ENCODE measurements around the gene TMEM54. TPM values are rescaled to one million over a fixed set of nuclear protein-coding genes. Genes with fewer than 3 reads are reported as not detected.

Gene TMEM54
- total and polyA plus RNA-seq, 2 donors (not counting 1 experiment from before 2014, with no cell fraction given), result 0.13 TPM; not detected in 1

GRCh38 chr1:32939655-32940371 is 38.6 kb upstream of the TMEM54 start:
- peaks cover 2 to 78% of the 10 kb centered on the region in 2 experiments for H3K36me3 ChIP-seq (replicated peaks in 1 of 2; ENCODE audit: control extremely low read depth in 1 of 2, control insufficient read depth in 1 of 2, extremely low read depth in 1 of 2, insufficient read depth in 2 of 2, low read length in 1 of 2)
- no peaks in the 10 kb centered on the region for H4K20me1 ChIP-seq (ENCODE audit: control insufficient read depth, insufficient read depth, low read length, poor library complexity, severe bottlenecking)
- H3K4me1 ChIP-seq (ENCODE audit: control insufficient read depth in 2 of 2, insufficient read depth in 2 of 2, low read length in 2 of 2), result no peaks in the 10 kb centered on the region
- DNase-seq (no peak), ATAC-seq (ENCODE audit: low read depth) (no peak)
- no peak overlapping the region for H3K4me3 ChIP-seq (ENCODE audit: control extremely low read depth in 1 of 5, extremely low read depth in 1 of 5, insufficient read depth in 1 of 5, low read depth in 2 of 5, low read length in 4 of 5)
- no peak overlapping the region for H3K4me3 Mint-ChIP-seq
- H3K27me3 Mint-ChIP-seq, result no peaks in the 10 kb centered on the region
- POLR2A ChIA-PET, result no interaction called here
- H3K4me1 Mint-ChIP-seq, result no peaks in the 10 kb centered on the region
- H2AFZ ChIP-seq (ENCODE audit: insufficient read depth, low read depth, low read length, poor library complexity, severe bottlenecking), result no peak overlapping the region
- H3K4me2 ChIP-seq (replicated peaks; ENCODE audit: low read depth, low read length, poor library complexity, severe bottlenecking), result no peak overlapping the region
- CTCF ChIA-PET, result interaction anchor here (1.0 to 15.0 kb wide), 7 partner anchors 15 to 147 kb away, joined by 3 to 205 read pairs (median 6); partner anchors contain the start of gene AZIN2
- H3K9me3 ChIP-seq (ENCODE audit: control extremely low read depth in 1 of 3, control insufficient read depth in 2 of 3, insufficient read depth in 1 of 3, low read length in 2 of 3), result no peaks in the 10 kb centered on the region
- no peak for TF ChIP-seq EZH2 (IDR thresholded peaks at IDR 0.05; ENCODE audit: borderline replicate concordance, insufficient read depth, low read depth, low read length, poor library complexity, severe bottlenecking)
- TF ChIP-seq, protein P1, sequence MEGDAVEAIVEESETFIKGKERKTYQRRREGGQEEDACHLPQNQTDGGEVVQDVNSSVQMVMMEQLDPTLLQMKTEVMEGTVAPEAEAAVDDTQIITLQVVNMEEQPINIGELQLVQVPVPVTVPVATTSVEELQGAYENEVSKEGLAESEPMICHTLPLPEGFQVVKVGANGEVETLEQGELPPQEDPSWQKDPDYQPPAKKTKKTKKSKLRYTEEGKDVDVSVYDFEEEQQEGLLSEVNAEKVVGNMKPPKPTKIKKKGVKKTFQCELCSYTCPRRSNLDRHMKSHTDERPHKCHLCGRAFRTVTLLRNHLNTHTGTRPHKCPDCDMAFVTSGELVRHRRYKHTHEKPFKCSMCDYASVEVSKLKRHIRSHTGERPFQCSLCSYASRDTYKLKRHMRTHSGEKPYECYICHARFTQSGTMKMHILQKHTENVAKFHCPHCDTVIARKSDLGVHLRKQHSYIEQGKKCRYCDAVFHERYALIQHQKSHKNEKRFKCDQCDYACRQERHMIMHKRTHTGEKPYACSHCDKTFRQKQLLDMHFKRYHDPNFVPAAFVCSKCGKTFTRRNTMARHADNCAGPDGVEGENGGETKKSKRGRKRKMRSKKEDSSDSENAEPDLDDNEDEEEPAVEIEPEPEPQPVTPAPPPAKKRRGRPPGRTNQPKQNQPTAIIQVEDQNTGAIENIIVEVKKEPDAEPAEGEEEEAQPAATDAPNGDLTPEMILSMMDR (IDR thresholded peaks at IDR 0.05), result no peak
- intact Hi-C loops (cut with micrococcal nuclease), result no loop called here
- H3K9me3 Mint-ChIP-seq (ENCODE audit: insufficient read depth), result no peaks in the 10 kb centered on the region
- WGBS (ENCODE audit: insufficient coverage), result 91% methylated on average over 4 of the region's 4 CpGs
- H3K27me3 ChIP-seq (replicated peaks in 1 of 4; ENCODE audit: control extremely low read depth in 1 of 4, control insufficient read depth in 3 of 4, insufficient read depth in 4 of 4, low read length in 3 of 4), result no peaks in the 10 kb centered on the region
- no peak overlapping the region for H3K27ac ChIP-seq (ENCODE audit: low read length in 2 of 2)
- H3K9ac ChIP-seq (ENCODE audit: low read length), result no peak overlapping the region
- H3K27ac Mint-ChIP-seq, result no peak overlapping the region
- H3K79me2 ChIP-seq (ENCODE audit: control insufficient read depth, insufficient read depth, low read length), result no peaks in the 10 kb centered on the region

- H3K79me2 ChIP-seq (ENCODE audit: control insufficient read depth, insufficient read depth, low read length), result no peaks in the 10 kb centered on the region
- WGBS (ENCODE audit: insufficient coverage), result 100% methylated on average over 3 of the region's 4 CpGs
- POLR2A ChIA-PET, result no interaction called here
- no peaks in the 10 kb centered on the region for H3K9me3 Mint-ChIP-seq (ENCODE audit: insufficient read depth)
- no peak for DNase-seq
- H3K27me3 Mint-ChIP-seq, result no peaks in the 10 kb centered on the region
- H3K27ac ChIP-seq (ENCODE audit: low read length in 2 of 2), result no peak overlapping the region
- H3K9ac ChIP-seq (ENCODE audit: low read length), result no peak overlapping the region
- H2AFZ ChIP-seq (ENCODE audit: insufficient read depth, low read depth, low read length, poor library complexity, severe bottlenecking), result no peak overlapping the region
- no peaks in the 10 kb centered on the region for H3K4me1 ChIP-seq (ENCODE audit: control insufficient read depth in 2 of 2, insufficient read depth in 2 of 2, low read length in 2 of 2)
- H3K4me1 Mint-ChIP-seq, result no peaks in the 10 kb centered on the region
- H3K27me3 ChIP-seq (replicated peaks in 1 of 4; ENCODE audit: control extremely low read depth in 1 of 4, control insufficient read depth in 3 of 4, insufficient read depth in 4 of 4, low read length in 3 of 4), result no peaks in the 10 kb centered on the region
- intact Hi-C loops (cut with micrococcal nuclease), result no loop called here
- H3K4me2 ChIP-seq (replicated peaks; ENCODE audit: low read depth, low read length, poor library complexity, severe bottlenecking), result no peak overlapping the region
- ATAC-seq (ENCODE audit: low read depth), result no peak
- no peak overlapping the region for H3K4me3 ChIP-seq (ENCODE audit: control extremely low read depth in 1 of 5, extremely low read depth in 1 of 5, insufficient read depth in 1 of 5, low read depth in 2 of 5, low read length in 4 of 5)
- no peak overlapping the region for H3K4me3 Mint-ChIP-seq
- H3K36me3 ChIP-seq (replicated peaks in 1 of 2; ENCODE audit: control extremely low read depth in 1 of 2, control insufficient read depth in 1 of 2, extremely low read depth in 1 of 2, insufficient read depth in 2 of 2, low read length in 1 of 2), result peaks cover 2 to 57% of the 10 kb centered on the region in 2 experiments
- H3K9me3 ChIP-seq (ENCODE audit: control extremely low read depth in 1 of 3, control insufficient read depth in 2 of 3, insufficient read depth in 1 of 3, low read length in 2 of 3), result no peaks in the 10 kb centered on the region
- CTCF ChIA-PET, result interaction anchor here (0.8 to 15.0 kb wide), 9 partner anchors 11 to 149 kb away, joined by 3 to 205 read pairs (median 3); no protein-coding TSS in a partner anchor
- no peak for TF ChIP-seq EZH2 (IDR thresholded peaks at IDR 0.05; ENCODE audit: borderline replicate concordance, insufficient read depth, low read depth, low read length, poor library complexity, severe bottlenecking)
- TF ChIP-seq, protein P1 (IDR thresholded peaks at IDR 0.05), result no peak
- H3K27ac Mint-ChIP-seq, result no peak overlapping the region
- H4K20me1 ChIP-seq (ENCODE audit: control insufficient read depth, insufficient read depth, low read length, poor library complexity, severe bottlenecking), result no peaks in the 10 kb centered on the region
Observed at GRCh38 chr1:32937061-32937460, 35.9 kb upstream of the TMEM54 start.
